Suppressor macrophage (primary cell): Measurements from ENCODE around the gene CARD9.
A peak's percentile ranks its signal among the peaks of the same experiment; 100 is the strongest.
"Not testable (repeated sequence)": the region's sequence is repeated elsewhere in the genome, so short reads cannot be mapped to it uniquely, and the experiment has no call there.

Experiments
- DNase-seq, 4 experiments: peaks; one replicate each; pipeline ENCODE4 v3.0.0-alpha.2; 2020 to 2022
- total RNA-seq, 17 experiments: gene quantifications; one replicate each; lab custom pipeline; 2026; ENCODE audit warnings: mixed read lengths in 6 of 17, inconsistent platforms in 3 of 17; lab: John Stamatoyannopoulos, UW

Gene CARD9, protein sequence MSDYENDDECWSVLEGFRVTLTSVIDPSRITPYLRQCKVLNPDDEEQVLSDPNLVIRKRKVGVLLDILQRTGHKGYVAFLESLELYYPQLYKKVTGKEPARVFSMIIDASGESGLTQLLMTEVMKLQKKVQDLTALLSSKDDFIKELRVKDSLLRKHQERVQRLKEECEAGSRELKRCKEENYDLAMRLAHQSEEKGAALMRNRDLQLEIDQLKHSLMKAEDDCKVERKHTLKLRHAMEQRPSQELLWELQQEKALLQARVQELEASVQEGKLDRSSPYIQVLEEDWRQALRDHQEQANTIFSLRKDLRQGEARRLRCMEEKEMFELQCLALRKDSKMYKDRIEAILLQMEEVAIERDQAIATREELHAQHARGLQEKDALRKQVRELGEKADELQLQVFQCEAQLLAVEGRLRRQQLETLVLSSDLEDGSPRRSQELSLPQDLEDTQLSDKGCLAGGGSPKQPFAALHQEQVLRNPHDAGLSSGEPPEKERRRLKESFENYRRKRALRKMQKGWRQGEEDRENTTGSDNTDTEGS
- 0 to 10.4 (median 1.7) reads per million in 17 experiments for total RNA-seq

DNA sequence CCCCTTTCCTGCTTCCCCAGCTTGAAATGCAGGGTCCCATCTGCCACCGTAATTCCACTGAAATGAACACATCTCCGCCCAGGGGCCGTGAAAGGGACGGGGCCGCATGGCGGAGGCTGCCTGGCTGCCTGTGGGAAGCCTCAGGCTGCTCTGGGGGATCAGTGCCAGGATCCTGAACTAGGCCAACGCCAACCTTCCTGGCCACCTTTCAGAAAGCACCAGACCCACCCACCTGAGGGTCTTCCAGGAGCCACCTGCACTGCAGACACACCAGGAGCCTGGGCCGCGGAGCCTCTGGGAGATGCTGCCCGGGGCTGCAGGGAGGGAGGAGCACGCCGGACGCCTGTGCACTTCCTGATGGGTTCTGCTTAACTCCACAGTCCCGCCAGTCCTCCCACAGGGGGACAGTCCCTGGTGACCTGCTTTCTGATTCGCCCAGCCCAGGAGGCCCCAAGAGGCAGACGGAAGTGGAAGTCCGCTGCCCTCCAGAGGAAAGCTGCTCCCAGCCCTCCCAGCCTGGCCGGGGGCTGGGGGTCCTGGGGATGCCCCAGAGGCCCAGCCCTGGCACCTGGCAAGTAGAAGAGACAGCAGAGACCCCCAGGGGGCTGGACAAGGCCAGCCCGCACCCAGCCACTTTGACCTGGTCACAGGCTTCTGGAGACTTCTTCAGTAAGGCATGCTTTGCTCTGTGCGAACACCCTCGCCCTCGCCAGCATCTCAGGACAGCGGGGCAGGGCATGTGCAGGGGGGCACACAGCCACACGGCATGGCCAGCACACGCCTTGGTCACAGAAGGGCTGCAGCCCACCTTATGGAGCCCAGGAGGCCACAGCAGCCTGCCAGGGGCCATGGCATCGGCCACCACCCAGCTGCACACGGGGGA lies at the start of gene CARD9:
Gene CARD9, minus strand, starts transcription at position 370 of the 883 bp plus-strand sequence. CDS start 1,591 bp downstream, outside the sequence.
- peak; percentile 86 to 94 (median 94) for DNase-seq

DNA sequence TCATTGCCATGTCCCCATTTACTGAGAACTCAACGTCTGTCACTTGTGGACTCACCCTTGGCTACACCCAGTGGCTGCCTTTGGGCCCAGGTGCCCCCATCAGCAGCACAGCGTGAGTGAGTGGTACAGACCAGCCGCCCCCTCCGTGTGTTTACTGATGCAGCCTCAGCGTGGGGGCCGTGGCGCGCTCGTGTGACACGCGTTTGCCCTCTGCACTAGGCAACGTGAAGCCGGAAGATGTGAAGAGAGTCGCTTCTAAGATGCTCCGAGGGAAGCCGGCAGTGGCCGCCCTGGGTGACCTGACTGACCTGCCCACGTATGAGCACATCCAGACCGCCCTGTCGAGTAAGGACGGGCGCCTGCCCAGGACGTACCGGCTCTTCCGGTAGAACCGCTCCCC lies 49.4 kb upstream of the CARD9 start:
- no peak for DNase-seq

DNA sequence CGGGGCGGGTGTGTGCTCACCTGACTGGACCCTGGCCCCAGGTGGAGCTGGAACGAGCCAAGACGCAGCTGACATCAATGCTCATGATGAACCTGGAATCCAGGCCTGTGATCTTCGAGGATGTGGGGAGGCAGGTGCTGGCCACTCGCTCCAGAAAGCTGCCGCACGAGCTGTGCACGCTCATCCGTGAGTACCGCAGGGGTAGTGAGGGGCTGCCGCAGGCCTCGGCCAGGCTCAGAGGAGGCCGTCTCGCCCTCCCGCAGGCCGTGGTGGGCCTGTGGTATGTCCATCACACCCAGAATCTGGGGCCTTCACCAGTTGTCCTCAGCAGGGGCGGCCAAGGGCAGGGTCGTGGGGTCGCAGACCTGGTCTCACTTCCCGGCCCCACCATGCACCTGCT lies 48.3 kb upstream of the CARD9 start:
- no peak for DNase-seq

DNA sequence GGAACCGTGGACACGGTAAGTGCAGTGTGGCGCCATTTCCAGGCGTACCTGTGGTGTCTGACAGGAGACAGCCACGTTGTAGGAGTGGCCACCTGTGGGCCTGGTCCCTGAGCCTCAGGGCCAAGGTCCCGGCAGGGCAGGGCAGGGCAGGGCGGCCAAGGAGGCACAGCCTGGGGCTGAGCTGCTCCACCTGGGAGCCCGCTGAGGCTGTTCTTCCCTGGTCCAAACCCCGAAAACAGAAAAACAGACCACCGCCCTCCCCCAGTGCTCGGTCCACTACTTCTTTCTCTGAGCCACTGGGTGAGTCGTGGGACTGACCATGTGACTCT lies 45.6 kb upstream of the CARD9 start:
- DNase-seq = no peak

DNA sequence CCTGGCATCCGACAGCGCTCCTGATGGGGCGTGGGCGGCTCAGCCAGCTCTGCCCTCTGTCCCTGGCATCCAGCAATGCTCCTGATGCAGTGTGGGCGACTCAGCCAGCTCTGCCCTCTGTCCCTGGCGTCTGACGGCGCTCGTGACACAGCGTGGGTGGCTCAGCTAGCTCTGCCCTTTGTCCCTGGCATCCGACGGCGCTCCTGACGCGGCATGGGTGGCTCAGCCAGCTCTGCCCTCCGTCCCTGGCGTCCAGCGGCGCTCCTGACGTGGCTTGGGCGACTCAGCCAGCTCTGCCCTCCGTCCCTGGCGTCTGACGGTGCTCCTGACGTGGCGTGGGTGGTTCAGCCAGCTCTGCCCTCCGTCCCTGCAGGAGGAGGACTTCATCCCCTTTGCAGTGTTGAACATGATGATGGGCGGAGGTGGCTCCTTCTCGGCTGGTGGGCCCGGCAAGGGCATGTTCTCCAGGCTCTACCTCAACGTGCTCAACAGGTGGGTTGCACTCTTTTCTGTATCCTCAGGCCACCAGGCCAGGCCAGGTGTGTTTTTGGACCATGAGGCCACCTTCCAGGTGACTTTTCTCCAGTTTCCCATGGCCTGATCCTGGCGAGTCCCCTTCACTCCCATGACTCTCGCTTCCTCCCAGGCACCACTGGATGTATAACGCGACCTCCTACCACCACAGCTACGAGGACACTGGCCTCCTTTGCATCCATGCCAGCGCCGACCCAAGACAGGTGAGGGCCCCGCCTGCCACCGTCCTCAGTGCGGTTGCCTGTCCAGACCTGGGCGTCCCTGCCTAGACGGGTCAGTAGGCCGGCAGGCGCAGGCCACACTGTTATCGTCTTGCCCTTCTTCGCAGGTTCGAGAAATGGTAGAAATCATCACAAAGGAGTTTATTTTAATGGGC lies 45.0 kb upstream of the CARD9 start:
- no peak for DNase-seq

DNA sequence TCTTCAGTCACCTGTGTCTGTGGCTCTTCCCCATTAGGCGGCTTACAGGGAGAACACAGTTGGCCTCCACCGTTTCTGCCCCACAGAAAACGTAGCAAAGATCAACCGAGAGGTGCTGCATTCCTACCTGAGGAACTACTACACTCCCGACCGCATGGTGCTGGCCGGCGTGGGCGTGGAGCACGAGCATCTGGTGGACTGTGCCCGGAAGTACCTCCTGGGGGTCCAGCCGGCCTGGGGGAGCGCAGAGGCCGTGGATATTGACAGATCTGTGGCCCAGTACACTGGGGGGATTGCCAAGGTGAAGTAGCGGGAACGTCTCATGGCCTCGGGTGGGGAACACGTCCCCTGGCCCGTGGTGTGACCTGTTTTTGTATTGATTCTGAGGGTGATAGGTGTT lies 43.4 kb upstream of the CARD9 start:
- DNase-seq = no peak

DNA sequence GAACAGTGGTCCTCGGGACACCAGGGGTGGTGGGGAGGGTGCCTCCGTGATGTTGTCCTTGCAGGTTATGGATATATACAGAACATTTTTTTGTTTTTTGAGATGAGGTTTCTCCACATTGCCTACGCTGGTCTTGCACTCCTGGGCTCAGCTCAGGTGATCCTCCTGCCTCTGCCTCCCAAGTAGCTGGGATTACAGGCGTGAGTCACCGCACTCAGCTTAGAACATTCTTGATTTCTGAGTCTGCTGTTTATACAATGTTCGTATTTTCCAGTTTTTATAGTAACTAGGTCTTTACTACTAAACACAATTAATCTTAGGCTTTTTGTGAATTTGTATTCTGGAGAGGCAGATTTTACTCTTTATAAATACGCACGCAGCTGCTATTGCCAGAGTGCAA lies 43.0 kb upstream of the CARD9 start:
- no peak for DNase-seq

DNA sequence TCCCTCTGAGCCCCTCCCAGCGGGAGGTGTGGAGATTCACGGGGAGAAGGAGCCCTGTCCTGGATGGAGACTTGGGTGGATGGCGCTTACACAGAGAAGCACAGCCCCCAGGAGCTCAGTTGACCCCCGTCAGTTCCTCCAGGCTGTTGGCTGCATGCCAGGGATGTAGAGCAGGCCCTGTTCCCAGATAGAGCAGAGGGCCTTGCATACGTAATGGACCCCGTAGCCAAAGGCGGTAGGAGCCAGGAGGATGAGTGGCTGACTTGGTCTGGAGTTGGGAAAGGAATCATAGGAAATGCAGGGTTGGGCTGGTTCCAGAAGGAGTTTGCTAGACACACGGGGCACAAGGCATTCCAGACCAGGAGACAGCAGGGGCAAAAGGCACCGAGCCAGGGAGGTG lies 39.5 kb upstream of the CARD9 start:
- no peak for DNase-seq

DNA sequence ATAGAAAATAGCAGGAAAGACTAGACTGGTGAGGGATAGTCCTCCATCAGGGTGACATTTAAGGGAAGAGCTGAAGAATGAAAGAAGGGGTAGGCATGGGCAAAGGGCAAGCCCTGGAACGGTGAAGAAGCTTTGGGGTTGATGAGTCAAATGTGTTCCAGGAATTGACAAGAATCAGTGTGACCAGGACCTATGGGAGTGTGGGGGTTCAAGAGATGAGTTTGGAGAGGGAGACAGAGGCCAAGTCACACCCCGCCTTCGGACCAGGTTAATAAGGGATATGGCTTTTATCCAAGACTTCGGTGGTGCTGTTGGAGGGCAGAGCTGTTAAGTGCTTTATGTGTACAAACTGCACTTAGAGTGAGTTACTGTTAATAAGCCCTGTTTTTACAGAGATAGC lies 37.9 kb upstream of the CARD9 start:
- DNase-seq = no peak

DNA sequence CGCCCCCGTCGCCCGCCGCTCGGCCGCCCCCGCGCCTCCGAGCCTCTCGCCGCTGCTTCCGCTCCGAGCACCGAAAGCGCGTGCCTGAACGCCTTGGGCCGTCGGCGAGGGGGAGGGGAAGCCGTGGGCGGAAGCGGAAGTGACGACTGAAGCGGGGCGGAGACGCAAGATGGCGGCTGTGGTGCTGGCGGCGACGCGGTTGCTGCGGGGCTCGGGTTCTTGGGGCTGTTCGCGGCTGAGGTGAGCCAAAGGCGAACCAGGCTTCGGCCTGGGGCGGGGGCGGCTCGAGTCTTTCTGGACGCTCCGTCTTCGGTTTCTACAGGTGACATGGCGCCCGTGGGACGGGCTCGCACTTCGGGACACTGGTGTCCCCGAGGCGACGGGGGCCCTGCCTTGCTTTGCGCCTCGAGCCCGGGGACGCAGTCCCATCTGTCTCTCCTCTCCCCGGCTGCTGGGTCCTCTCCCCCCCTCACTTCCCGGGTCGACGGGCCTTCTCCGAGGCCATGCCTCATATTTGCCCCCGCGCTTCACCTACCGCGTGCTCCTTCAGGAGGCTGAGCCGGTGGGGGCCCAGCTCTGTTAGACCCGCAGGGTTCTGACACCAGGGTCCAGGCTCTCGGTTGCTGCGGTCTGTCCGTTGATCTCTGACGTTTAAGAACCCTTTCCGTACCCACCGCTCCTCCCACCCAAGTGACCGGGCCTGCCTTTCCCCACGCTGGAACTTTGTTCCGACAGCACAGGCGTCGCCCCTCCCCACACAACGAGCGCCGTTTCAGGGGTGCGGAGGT lies 37.2 kb upstream of the CARD9 start, which contains the start of the genes ENTR1 and PMPCA:
Gene ENTR1, minus strand, starts transcription at position 115 of the 788 bp plus-strand sequence. CDS start 217 bp downstream, outside the sequence.
Gene PMPCA, plus strand, starts transcription at position 159 of the 788 bp plus-strand sequence. Its CDS starts 11 bp downstream, at position 170.
- peak; percentile 97 to 98 (median 98) for DNase-seq

DNA sequence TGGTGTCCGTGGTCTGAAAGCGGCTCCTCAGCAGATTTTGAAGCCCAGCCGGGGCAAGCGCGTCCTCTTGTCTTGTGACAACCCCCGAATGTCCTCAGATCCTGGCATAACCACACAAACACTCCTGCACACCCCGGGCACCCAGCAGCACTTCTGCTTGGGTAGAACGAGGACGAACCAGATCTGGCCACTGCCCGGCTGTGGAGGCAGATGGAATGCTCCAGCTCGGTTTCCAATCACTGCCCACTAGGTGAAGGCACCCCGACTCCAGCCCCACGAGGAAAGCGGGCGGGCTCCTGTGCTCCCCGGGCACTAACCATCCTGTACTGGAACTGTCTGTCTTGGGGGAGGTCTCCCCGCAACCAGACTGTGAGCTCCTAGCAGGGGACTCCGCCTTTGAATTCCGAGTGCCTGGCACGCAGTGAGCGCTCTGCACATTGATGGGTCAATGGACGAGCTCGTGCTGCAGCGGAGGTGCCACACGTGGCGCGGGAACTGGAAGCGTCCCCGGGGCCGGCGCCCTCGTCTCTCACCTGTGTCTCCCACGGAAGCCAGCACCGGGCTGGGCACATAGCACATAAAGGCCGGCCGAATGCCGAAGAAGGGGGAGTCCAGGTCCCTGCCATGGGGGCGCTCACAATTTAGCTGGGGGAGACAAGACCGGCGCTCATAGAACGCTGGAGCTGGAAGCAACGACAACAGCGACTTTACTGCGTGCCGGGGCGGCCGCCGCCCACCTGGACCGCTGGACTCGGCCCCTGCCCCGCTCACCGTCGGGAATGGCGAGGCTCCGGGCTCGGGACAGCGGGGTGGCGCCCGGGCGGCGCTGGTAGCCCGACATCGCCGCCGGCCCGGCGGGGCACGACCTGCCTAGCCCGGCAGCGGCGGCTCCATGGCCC lies 36.3 kb upstream of the CARD9 start:
- DNase-seq = peak; percentile 69 to 89 (median 82)

DNA sequence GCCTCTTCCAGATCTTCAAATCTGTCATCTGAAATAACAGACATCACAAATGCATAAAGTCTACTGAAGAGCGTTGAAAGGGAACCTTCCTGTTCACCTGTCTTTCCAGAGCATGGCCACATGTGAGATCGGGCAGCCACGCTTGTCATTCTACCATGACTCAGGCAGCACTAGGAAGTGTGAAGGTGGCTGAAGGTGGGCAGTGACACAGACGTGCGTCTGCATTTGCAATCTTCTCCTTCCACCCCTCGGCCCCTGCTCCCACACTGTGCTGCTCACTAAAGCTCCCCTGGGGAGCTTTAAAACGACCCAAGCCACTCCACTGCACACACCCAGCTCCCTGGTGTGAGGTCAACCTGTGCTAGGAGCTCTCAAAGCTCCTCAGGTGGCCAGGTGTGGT lies 34.4 kb upstream of the CARD9 start:
- DNase-seq = no peak

DNA sequence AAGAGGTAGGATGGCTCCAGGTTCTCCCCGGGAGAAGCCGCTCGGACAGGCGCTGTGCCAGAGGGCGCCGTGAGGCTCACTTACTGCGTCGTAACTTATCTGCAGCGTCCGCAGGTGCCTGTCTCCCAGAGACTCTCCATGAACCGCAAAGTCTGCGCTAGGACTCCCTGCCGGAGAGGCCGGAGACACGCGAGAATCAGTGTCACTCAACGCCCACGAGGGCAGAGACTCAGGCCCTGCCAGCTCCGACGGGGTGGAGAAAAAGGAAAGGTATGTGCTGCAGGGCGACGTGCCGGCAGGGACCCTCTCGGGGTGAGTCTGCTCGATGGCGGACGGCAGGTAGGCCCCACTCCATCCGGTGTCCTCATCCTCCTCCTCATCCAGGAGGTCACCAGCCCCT lies 33.6 kb upstream of the CARD9 start:
- not testable (repeated sequence) for DNase-seq

DNA sequence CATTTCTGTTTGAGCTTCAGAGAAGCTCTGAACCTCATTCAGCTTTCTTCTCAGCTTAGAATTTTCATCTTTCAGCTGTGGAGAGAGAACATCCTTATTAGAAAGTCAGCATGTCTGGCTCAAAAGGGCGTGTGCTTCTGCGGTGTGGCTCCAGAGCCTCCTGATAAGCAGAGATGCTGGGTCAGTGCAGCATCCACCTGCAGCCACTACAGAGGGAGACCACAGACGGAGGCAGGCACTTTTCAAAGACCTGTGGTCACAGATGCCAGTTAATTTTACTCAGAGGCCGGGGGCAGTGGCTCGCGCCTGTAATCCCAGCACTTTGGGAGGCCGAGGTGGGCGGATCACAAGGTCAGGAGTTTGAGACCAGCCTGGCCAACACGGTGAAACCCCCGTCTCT lies 32.4 kb upstream of the CARD9 start:
- DNase-seq = not testable (repeated sequence)

DNA sequence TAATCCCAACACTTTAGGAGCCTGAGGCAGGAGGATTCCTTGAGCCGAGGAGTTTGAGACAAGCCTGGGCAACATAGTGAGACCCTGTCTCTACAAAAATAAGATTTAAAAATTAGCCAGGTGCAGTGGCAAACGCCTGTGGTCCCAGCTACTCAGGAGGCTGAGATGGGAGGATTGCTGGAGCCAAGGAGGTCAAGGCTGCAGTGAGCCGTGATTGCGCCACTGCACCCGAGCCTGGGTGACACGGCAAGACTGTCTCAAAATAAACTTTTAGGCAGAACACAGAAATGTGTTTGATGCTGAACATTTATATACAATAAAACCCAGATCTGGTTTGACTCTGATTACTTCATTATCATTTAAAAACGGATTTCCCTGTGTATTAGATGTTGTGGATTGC lies 32.0 kb upstream of the CARD9 start:
- no peak for DNase-seq

DNA sequence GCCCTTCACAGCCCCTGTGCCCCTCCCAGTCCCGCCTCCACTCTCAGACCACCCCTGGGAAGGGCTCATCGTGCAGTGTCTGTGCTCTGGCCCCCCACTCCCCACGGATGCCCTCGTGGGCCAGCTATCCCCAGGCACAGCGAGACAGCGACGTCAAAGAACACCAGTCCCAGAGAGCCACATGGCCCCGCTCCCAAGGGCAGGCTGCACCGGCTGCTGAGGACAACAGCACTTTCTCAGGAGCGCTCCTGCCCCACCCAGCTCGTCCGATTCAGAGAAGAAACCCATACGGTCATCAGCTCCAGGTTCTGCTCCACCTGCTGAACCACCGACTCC lies 31.3 kb upstream of the CARD9 start:
- DNase-seq = no peak

DNA sequence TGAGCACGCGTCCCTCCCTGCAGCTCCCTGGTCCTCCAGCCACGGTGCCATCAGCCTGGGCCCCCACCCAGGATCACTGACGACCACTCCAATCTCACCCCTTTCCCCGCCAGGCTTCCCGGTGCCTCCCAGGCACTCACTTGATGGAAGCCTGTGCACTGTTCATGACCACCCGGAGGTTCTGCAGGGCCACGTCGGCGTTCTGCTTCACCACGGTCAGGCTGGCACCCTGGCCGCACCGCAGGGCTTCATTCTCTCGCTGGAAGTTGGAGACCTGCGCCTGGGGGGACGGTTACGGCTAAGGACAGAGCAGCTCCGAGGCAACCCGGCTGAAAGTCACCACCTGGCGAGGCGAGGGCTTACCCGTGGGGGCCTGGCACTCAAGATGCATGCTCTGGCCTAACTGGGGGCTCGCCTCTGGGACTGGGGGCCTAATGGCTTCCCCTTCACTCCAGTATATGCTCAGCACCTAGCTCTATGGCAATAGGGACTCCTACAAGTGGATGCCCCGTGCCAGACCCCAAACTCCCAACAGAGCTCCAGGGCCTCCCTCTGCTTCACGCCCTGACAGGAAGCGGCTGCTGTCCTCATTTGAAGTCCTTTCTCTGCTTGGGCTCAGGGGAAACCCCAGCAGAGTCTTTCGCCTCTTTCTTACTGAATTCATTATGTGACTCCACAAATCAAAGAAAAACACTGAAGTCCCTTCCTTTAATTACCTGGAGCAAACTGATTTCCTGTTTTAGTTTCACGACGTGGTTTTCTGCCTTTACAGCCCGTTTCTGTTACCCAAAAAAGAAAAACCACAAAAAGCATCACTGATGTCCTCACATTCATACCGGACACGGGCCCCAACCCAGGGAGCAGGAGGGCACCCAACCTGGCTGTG lies 30.7 kb upstream of the CARD9 start:
- DNase-seq = no peak

DNA sequence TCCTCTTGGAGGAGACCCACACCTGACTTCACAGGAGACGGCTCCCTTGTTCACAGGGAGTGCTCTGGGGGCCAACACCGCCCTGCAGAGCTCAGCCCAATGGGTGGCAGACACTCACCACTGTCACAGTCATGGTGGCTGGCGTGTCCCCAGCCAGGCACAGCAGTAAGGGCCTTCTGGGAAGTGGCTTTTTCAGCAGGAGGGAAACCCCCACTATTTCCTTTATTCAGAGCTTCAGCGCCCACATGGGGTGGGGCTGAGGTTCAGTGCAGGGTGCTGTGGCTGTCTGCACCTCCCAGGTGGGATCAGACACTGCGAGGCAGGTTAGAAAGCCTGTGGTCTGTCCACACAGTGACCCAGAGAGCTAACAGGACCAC lies 30.1 kb upstream of the CARD9 start:
- DNase-seq = no peak

DNA sequence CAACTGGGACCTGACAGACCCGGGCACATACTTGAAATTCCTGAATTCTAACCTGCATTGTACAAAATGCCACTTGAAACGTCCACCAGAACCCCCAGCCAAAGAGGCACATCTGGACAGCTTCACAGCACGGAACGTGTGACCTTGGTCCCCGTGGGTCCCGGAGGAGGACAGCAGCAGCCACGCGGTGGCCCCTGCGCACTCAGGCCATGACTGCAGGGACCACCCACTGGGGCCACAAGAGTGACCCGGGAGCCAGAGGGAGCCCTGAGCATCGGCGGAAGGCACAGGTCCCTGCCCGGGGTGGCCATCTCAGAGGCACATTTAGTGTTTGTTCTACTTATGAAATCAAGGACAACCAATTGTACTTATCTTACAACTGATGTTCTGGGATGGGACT lies 28.6 kb upstream of the CARD9 start:
- no peak for DNase-seq
